Measurements from ENCODE around the gene CDH4. TPM values are rescaled to one million over a fixed set of nuclear protein-coding genes. Genes with fewer than 3 reads are reported as not detected.

CDH4 gene
- total RNA-seq, 1 donor from 2014 or later = 0.06 TPM

DNA sequence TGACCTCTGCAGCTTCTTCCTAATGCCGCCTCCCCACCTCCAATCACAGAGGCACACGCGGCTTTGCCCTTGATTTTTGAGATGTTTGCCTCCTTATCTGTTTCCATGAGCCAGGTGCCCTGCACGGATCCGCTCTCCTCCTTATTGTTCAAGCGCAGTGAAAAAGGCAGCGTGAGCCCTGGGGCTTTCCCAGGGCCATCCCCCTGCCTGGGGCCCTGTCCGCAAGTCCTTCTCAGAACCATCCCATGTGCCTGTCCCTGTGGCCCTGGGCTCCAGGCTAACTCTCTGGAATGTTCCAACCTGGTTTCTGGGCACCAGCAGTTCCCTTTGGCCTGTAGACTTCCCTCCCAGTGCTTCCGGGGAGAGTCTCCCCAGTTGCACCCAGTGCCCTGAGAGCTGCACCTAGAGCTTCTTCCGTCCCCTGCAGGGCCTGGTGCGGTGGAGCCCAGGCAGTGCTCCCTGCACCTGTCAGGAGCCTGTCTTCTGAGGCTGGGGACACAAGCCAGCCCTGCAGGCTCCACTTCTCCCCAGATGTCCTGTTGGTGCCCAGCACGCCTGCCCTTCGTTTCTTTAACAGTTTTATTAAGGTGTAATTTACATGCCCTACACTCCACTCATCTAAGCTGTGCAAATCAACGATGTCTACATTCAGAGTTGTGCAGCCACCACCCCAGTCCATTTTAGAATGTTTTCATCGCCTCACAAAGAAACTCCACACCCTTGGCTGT, 330.3 kb downstream of the CDH4 start:
- intact Hi-C loops (cut with DNase I) = no loop called here
- no peaks in the 10 kb centered on the region for H3K9me3 ChIP-seq
- TF ChIP-seq, protein P1, sequence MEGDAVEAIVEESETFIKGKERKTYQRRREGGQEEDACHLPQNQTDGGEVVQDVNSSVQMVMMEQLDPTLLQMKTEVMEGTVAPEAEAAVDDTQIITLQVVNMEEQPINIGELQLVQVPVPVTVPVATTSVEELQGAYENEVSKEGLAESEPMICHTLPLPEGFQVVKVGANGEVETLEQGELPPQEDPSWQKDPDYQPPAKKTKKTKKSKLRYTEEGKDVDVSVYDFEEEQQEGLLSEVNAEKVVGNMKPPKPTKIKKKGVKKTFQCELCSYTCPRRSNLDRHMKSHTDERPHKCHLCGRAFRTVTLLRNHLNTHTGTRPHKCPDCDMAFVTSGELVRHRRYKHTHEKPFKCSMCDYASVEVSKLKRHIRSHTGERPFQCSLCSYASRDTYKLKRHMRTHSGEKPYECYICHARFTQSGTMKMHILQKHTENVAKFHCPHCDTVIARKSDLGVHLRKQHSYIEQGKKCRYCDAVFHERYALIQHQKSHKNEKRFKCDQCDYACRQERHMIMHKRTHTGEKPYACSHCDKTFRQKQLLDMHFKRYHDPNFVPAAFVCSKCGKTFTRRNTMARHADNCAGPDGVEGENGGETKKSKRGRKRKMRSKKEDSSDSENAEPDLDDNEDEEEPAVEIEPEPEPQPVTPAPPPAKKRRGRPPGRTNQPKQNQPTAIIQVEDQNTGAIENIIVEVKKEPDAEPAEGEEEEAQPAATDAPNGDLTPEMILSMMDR (IDR thresholded peaks at IDR 0.05) = no peak

DNA sequence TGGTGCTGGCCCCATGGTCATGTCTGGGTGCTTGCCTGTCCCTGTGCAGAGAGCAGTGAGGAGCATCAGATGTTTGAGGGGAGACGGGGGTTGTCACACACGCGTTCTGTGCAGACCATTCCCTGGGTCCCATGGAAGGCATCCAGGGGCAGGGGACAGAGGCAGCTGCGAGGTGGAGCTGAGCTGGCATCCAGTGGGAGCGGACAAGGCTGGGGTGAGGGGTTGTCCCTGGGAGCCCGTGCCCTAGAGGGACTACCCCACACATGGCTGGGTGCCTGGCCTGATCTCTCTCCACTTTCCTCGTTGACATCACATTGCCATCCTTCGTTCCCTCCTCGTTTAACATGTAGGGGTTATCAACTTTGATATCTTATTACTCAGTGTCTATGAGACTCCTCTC, 331.3 kb downstream of the CDH4 start:
- DNase-seq (no peak), ATAC-seq (no peak)
- Histone ChIP-seq H3K4me1 (no peaks in the 10 kb centered on the region), H3K9me3 (no peaks in the 10 kb centered on the region), H3K4me3 (no peak overlapping the region), H3K27ac (no peak overlapping the region), H3K36me3 (no peaks in the 10 kb centered on the region), H3K27me3 (ENCODE audit: low read depth) (peaks cover 14% of the 10 kb centered on the region)
- intact Hi-C loops (cut with DNase I) = no loop called here
- TF ChIP-seq, protein P1 (IDR thresholded peaks at IDR 0.05) = no peak

More for the DNA sequence above, 330.3 kb downstream of the CDH4 start:
- H3K27me3 ChIP-seq (ENCODE audit: low read depth) = peaks cover 14% of the 10 kb centered on the region
- no peak overlapping the region for H3K27ac ChIP-seq
- no peaks in the 10 kb centered on the region for H3K4me1 ChIP-seq
- DNase-seq (no peak), ATAC-seq (no peak)
- no peak overlapping the region for H3K4me3 ChIP-seq
- H3K36me3 ChIP-seq = no peaks in the 10 kb centered on the region

DNA sequence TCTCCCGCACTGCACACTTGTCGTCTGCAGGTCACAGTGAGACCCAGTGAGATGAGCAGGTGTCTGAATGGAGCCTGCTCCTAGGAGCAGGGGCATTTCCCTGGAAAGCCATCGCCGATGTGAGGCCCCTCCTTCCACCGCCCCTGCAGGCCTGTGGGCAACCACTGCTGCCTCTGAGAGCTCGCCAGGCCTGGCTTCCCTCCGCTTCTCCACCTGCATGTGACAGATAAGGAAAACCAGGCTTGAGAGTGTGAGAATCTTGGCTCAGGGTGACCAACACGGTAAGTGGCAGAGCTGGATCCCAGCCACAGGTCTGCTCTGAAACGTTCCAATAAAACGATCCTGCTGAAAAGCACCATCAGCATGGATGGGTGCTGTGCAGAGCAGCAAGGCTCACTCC, 332.8 kb downstream of the CDH4 start:
- intact Hi-C loops (cut with DNase I) = no loop called here
- no peaks in the 10 kb centered on the region for H3K4me1 ChIP-seq
- TF ChIP-seq, protein P1 (IDR thresholded peaks at IDR 0.05) = no peak
- peaks cover 14% of the 10 kb centered on the region for H3K27me3 ChIP-seq (ENCODE audit: low read depth)
- no peaks in the 10 kb centered on the region for H3K36me3 ChIP-seq
- DNase-seq = no peak
- H3K27ac ChIP-seq = no peak overlapping the region
- no peak for ATAC-seq
- H3K9me3 ChIP-seq = no peaks in the 10 kb centered on the region
- H3K4me3 ChIP-seq = no peak overlapping the region

DNA sequence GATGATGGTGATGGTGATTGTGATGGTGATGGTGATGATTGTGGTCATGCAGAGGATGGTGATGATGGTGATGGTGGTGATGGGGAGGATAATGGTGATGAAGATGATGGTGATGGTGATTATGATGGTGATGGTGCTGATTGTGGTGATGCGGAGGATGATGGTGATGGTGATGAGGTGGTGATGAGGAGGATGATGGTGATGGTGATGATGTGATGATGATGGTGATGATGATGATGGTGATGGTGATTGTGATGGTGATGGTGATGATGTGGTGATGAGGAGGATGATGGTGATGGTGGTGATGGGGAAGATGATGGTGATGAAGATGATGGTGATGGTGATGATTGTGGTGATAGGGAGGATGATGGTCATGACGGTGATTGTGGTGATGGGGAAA, 333.7 kb downstream of the CDH4 start:
- TF ChIP-seq, protein P1 (IDR thresholded peaks at IDR 0.05) = no peak
- peaks cover 14% of the 10 kb centered on the region for H3K27me3 ChIP-seq (ENCODE audit: low read depth)

DNA sequence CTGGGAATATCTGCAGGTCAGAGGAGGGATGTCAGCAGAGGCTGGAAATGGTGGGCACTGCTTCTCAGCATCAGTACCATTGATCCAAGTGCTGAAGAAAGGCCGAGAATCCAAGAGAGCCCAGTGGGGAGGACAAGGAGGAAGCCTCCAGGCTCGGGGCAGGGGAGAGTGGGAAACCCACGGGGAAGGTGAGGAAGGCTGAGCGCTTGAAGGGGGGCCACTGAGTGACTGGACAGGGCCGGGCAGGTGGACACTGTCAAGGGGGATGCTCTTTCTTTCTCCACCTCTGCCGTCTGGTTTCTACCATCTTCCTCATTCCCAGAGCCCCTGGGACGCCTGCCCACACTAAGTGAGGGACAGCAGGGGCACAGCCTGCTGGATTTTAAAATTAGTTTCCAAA, 335.0 kb downstream of the CDH4 start:
- Histone ChIP-seq H3K9me3 (peaks cover 3% of the 10 kb centered on the region), H3K27ac (no peak overlapping the region), H3K4me3 (no peak overlapping the region), H3K27me3 (ENCODE audit: low read depth) (peaks cover 14% of the 10 kb centered on the region), H3K4me1 (no peaks in the 10 kb centered on the region), H3K36me3 (no peaks in the 10 kb centered on the region)
- DNase-seq (no peak), ATAC-seq (no peak)
- intact Hi-C loops (cut with DNase I) = no loop called here
- TF ChIP-seq, protein P1 (IDR thresholded peaks at IDR 0.05) = no peak

More for the DNA sequence above, 333.7 kb downstream of the CDH4 start:
- no peak for ATAC-seq
- Histone ChIP-seq H3K9me3 (no peaks in the 10 kb centered on the region), H3K4me1 (no peaks in the 10 kb centered on the region), H3K36me3 (no peaks in the 10 kb centered on the region), H3K4me3 (no peak overlapping the region), H3K27ac (no peak overlapping the region)
- no peak for DNase-seq
- intact Hi-C loops (cut with DNase I) = no loop called here
